Lung (tissue), 12 donors: ENCODE measurements around the gene UNC93B1. TPM values are rescaled to one million over a fixed set of nuclear protein-coding genes. Genes with fewer than 3 reads are reported as not detected.

Source experiments
- ATAC-seq: fragments of 200-7000 bp; cut with Tn5 transposase; one replicate; pipeline ENCODE4 v1.9.1; 2020; ENCODE audit warnings: moderate number of reproducible peaks; ENCODE audit not compliant: insufficient read depth, low FRiP score
- DNase-seq, 3 donors: peaks; one replicate each; pipeline ENCODE4 v3.0.0-alpha.2; 2013 to 2017
- H3K27ac ChIP-seq, 2 donors: one replicate each; pipeline ENCODE4 v1.5.1; 2013; ENCODE audit warnings: mild to moderate bottlenecking in 2 of 2, moderate library complexity in 2 of 2, control low read depth in 1 of 2, inconsistent platforms in 1 of 2, low read depth in 1 of 2, low read length in 1 of 2
- H3K27me3 ChIP-seq, 3 donors: one replicate each; pipeline ENCODE4 v1.5.1; 2013; ENCODE audit warnings: low read length in 2 of 3; ENCODE audit not compliant: control insufficient read depth in 3 of 3, insufficient read depth in 3 of 3
- H3K36me3 ChIP-seq, 4 donors: one replicate each; pipeline ENCODE4 v1.5.1; 2013; ENCODE audit warnings: low read length in 4 of 4, mild to moderate bottlenecking in 1 of 4, moderate library complexity in 1 of 4; ENCODE audit not compliant: control insufficient read depth in 4 of 4, insufficient read depth in 4 of 4
- H3K4me1 ChIP-seq, 5 donors: one replicate each; pipeline ENCODE4 v1.5.1; 2013; ENCODE audit warnings: low read length in 5 of 5, mild to moderate bottlenecking in 2 of 5, moderate library complexity in 1 of 5; ENCODE audit not compliant: control insufficient read depth in 5 of 5, insufficient read depth in 5 of 5
- H3K4me3 ChIP-seq: one replicate; pipeline ENCODE4 v1.5.1; 2013; ENCODE audit warnings: mild to moderate bottlenecking, control low read depth, moderate library complexity
- H3K9ac ChIP-seq, 2 donors: one replicate each; pipeline ENCODE4 v1.5.1; 2013; ENCODE audit warnings: low read length in 2 of 2, control low read depth in 1 of 2; ENCODE audit not compliant: insufficient read depth in 1 of 2
- H3K9me3 ChIP-seq, 4 donors: one replicate each; pipeline ENCODE4 v1.5.1; 2013; ENCODE audit warnings: low read length in 3 of 4, mild to moderate bottlenecking in 1 of 4, moderate library complexity in 1 of 4; ENCODE audit not compliant: control insufficient read depth in 4 of 4, insufficient read depth in 3 of 4
- CTCF ChIP-seq: IDR thresholded peaks from 2 replicates; pipeline ENCODE4 v1.5.1; 2012; ENCODE audit warnings: mild to moderate bottlenecking; ENCODE audit errors: control extremely low read depth, extremely low read depth
- WGBS, 2 donors: extraction: QIAGEN DNeasy Blood & Tissue Kit; methylation state at CpG; one replicate each; pipeline ENCODE4 v1.1.7; 2013; 5-methylcytosine and 5-hydroxymethylcytosine counted together
- polyA plus RNA-seq, 2 donors: library from polyadenylated mRNA; stranded (reverse); fragments of 200-250 nt; gene quantifications; one replicate each; pipeline ENCODE4 v1.2.1, GENCODE V29; 2013
- total RNA-seq, 2 donors: library from RNA; depleted of rRNA in 1 of 2; stranded (reverse); fragments of >200 nt in 1 of 2; gene quantifications; one replicate each; pipeline ENCODE4 v1.2.1, GENCODE V29; 2014 to 2021
- donor health status: control.
- donor health status: control.
- donor health status: Bipolar disorder and iron deficiency.
- donor health status: healthy.
- donor health status: DM: yes; HTN: yes; CAD: no.

Gene UNC93B1
- total and polyA plus RNA-seq, 4 donors: 44.3 to 124 (median 87.8) TPM

DNA sequence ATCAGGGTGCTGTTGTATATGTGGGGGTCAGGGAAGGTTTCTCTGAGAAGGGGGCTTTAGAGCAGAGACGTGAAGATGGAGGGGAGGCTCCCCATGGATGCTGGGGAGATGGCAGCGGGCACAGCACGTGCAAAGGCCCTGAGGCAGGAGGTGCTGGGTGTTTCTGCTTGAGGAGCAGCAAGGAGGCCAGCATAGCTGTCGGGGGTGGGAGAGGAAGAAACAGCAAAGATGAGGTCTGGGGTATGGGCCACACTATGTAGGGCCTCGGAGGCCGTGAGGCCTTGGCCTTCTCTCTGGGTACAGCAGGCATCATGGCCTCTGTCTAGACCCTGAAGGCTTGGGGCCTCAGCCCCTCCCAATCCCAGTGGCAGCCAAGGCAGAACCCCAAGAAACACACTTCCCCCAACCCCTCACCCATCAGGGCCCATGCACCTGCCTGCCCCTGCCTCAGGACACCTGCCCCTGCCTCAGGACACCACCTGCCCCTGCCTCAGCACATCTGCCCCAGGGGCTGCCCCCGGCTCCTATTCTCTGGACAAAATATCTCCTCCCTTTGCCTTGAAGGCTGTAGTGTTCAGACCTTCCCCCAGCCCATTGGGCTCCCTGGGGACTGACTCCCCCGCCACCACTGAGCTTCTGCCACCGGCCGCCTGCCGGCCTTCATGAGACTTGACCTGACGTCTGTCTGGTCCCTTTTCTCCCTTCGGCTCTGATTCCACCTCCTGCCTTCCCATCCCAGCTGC is 12.4 kb upstream of the UNC93B1 start:
- Histone ChIP-seq H3K4me3 (no peak overlapping the region), H3K36me3 (peaks cover 0 to 4% (median 0%) of the 10 kb centered on the region in 4 donors), H3K27ac (peak overlapping the region in 1 of 2 donors; percentile 11), H3K27me3 (no peaks in the 10 kb centered on the region), H3K9ac (no peak overlapping the region), H3K4me1 (peaks cover 0 to 28% (median 13%) of the 10 kb centered on the region in 5 donors), H3K9me3 (no peaks in the 10 kb centered on the region)
- no peak for DNase-seq
- 72 to 79% methylated on average over 11 to 13 of the region's 13 CpGs for WGBS, 2 donors
- no peak for TF ChIP-seq CTCF
- no peak for ATAC-seq

GRCh38 chr11:68015467-68015866 is 11.6 kb upstream of the UNC93B1 start:
- no peak for TF ChIP-seq CTCF
- peaks cover 4 to 35% (median 15%) of the 10 kb centered on the region in 5 donors for H3K4me1 ChIP-seq

GRCh38 chr11:68014947-68015447 is 11.1 kb upstream of the UNC93B1 start:
- no peak for DNase-seq
- 87 to 89% methylated on average over 17 to 19 of the region's 19 CpGs for WGBS, 2 donors
- no peak overlapping the region for H3K4me3 ChIP-seq

More at GRCh38 chr11:68015467-68015866, 11.6 kb upstream of the UNC93B1 start:
- DNase-seq: no peak
- 98% methylated on average over 8 of the region's 8 CpGs for WGBS, 2 donors
- H3K36me3 ChIP-seq: peaks cover 0 to 4% (median 0%) of the 10 kb centered on the region in 4 donors
- H3K27ac ChIP-seq: no peak overlapping the region
- H3K4me3 ChIP-seq: no peak overlapping the region
- H3K9ac ChIP-seq: no peak overlapping the region
- no peak for ATAC-seq
- no peaks in the 10 kb centered on the region for H3K27me3 ChIP-seq
- H3K9me3 ChIP-seq: no peaks in the 10 kb centered on the region

More at GRCh38 chr11:68014947-68015447, 11.1 kb upstream of the UNC93B1 start:
- Histone ChIP-seq H3K9ac (no peak overlapping the region), H3K27ac (peak overlapping the region in 1 of 2 donors; percentile 88), H3K36me3 (peaks cover 0 to 4% (median 0%) of the 10 kb centered on the region in 4 donors), H3K9me3 (no peaks in the 10 kb centered on the region), H3K27me3 (no peaks in the 10 kb centered on the region), H3K4me1 (peaks cover 5 to 40% (median 15%) of the 10 kb centered on the region in 5 donors)
- TF ChIP-seq CTCF: no peak
- no peak for ATAC-seq
